GM23338 (cell line): ENCODE measurements around the gene ZNF516.

Experiments used
- POLR2AphosphoS5 ChIP-seq: IDR thresholded peaks from 2 replicates; pipeline ENCODE4 v1.6.1; 2016; ENCODE audit warnings: antibody characterized with exemption, low read depth
- TF ChIP-seq, protein P1 (sequence below), 2 experiments: fragments of 200-600 bp in 1 of 2; sonication (generic) in 1 of 2; conservative IDR thresholded peaks; 2 replicates each; pipeline versions ENCODE4 v1.5.1 to v1.6.1; 2016 to 2017; ENCODE audit warnings: antibody characterized with exemption in 2 of 2, low read depth in 2 of 2, mild to moderate bottlenecking in 2 of 2, moderate library complexity in 1 of 2

DNA sequence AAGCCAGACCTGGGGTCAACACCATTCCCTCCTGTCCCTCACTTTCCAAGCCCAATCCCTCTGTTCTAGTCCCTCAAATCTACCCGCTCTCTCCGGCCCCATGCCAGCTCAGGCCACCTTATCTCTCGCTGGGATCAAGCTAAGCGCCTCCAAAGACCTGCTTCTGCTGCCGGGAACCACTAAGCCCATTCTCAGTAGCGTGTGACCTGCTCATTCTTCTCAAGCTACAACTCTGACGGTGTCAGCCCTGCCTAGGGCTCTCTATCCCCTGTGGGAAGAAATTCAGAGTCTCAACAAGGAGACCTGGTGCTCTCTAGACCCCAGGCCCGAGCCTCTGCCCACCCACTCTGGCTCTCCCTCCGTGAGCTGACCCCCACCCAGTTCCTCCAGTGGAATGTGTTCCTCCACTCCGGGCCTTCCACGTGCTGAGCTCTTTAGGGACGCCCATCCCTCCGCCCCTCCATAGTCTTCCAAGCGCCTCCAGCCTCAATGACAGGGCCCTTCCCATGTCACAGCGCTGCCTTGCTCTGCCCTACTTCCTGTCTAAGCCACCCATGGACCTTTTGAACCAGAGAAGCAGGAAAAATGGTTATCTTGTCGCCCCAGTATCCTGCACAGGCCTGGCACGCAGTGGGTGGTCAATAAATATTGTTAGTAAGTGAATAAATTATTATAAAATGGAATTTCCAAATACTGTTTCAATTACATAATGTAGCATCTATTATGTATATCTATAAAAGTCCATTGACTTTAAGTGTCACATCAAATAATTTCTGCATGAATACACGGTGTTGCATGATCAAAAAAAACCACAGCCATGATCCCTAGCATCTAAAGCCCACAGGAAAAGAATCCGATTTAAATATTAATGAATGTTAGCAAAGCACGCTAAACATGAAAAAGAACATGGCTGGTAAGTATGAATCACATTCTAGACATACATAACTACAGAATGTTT is 127.6 kb downstream of the ZNF516 start:
- TF ChIP-seq, protein P1, sequence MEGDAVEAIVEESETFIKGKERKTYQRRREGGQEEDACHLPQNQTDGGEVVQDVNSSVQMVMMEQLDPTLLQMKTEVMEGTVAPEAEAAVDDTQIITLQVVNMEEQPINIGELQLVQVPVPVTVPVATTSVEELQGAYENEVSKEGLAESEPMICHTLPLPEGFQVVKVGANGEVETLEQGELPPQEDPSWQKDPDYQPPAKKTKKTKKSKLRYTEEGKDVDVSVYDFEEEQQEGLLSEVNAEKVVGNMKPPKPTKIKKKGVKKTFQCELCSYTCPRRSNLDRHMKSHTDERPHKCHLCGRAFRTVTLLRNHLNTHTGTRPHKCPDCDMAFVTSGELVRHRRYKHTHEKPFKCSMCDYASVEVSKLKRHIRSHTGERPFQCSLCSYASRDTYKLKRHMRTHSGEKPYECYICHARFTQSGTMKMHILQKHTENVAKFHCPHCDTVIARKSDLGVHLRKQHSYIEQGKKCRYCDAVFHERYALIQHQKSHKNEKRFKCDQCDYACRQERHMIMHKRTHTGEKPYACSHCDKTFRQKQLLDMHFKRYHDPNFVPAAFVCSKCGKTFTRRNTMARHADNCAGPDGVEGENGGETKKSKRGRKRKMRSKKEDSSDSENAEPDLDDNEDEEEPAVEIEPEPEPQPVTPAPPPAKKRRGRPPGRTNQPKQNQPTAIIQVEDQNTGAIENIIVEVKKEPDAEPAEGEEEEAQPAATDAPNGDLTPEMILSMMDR (conservative IDR thresholded peaks at IDR 0.05; ENCODE audit: low read depth in 2 of 2) = no peak
- no peak for TF ChIP-seq POLR2AphosphoS5
